Activated CD8-positive, alpha-beta memory T cell treated with anti-CD3 and anti-CD28 coated beads for 36 hours (primary cell): ENCODE results near the gene AMIGO1. TPM values are rescaled to one million over a fixed set of nuclear protein-coding genes. Genes with fewer than 3 reads are reported as not detected.

ENCODE experiments used
- CTCF ChIA-PET: fragments of 350-600 bp; sonication (Branson Sonifier 250); formaldehyde crosslinking; loops from one replicate; lab custom pipeline; 2021; ENCODE audit warnings: antibody characterized with exemption; lab: Charles Lee
- POLR2A ChIA-PET: fragments of 350-600 bp; sonication (Branson Sonifier 250); formaldehyde crosslinking; loops from one replicate; lab custom pipeline; 2021; ENCODE audit warnings: antibody characterized with exemption; lab: Charles Lee
- total RNA-seq, 2 experiments: library from RNA; stranded (reverse); gene quantifications; one replicate each; pipeline ENCODE4 v1.2.3, GENCODE V29; 2021

Gene AMIGO1
- total RNA-seq, 2 experiments from 2014 or later, result 2.6 to 3.2 TPM

DNA sequence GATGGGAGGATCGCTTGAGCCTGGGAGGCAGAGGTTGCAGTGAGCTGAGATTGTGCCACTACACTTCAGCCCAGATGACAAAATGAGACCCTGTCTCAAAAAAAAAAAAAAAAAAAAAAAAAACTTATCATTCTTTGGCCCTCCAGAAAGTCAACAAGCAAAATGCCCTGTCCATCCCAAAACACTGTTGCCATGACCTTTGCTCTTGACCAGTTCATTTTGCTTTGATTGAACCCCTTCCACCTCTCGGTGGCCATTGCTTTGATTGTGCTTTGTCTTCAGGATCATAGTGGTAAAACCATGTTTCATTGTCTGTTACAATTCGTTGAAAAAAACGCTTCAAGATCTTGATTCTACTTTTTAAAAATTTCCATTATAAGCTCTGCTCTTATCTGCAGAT lies 51.7 kb downstream of the AMIGO1 start:
- ChIA-PET CTCF (no interaction called here), POLR2A (no interaction called here)

DNA sequence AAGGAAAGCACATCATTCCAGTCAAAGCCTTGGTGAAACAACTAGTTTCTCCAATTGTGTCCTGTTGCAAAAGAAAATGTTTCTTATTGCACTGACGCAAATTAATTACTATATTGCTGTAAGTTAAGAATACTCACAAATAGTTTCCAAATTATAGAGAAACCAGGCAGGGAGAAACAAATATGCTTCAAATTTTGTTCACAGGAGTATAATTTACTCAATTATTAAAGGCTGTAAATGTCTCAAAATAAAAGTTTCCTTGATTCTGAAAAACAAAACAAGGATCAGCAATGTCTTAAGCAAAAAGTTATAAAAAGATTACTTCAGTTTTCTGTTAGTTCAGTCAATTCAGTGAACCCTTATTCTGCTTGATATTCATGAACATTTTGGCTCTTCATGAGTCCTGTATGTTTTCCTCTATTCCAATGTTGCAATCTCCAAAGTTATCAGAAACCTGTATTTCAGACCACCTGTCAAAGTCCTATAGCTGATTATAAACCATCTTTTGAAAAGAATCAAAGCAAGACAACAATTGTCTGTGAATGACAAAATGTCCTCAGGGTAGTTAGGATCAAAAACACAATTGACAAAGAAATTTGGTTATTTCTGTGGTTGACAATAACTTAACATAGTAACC lies 54.9 kb downstream of the AMIGO1 start:
- CTCF ChIA-PET, result no interaction called here
- POLR2A ChIA-PET, result no interaction called here

Other genes with a start within 250 kb of the AMIGO1 start
- 1 to 10 TPM; 7.3 to 7.5 TPM for gene PSRC1, start 226.6 kb downstream of the AMIGO1 start, total RNA-seq
- gene MYBPHL, start 202.7 kb downstream of the AMIGO1 start, total RNA-seq, result not detected
- 1 to 10 TPM; 2.7 to 3.1 TPM for gene SORT1, start 111.8 kb downstream of the AMIGO1 start, total RNA-seq
- 100 to 1,000 TPM; 223 to 233 TPM for gene PSMA5, start 83.3 kb downstream of the AMIGO1 start, total RNA-seq
- under 1 TPM; 0.06 to 0.13 TPM for gene SYPL2, start 43.2 kb downstream of the AMIGO1 start, total RNA-seq
- 10 to 100 TPM; 16.5 to 16.8 TPM for gene ATXN7L2, start 25.8 kb downstream of the AMIGO1 start, total RNA-seq
- 1 to 10 TPM; 7.1 to 8.2 TPM for gene CYB561D1, start 15.6 kb downstream of the AMIGO1 start, total RNA-seq
- gene GPR61, start 30.1 kb upstream of the AMIGO1 start, total RNA-seq, result not detected
- 1 to 10 TPM; 9.2 to 9.3 TPM for gene GNAI3, start 38.9 kb upstream of the AMIGO1 start, total RNA-seq
- 1 to 10 TPM; 1.3 to 1.4 TPM for gene GNAT2, start 109.9 kb upstream of the AMIGO1 start, total RNA-seq
- 100 to 1,000 TPM in 1 of 2 experiments, 10 to 100 TPM in 1; 82.3 to 101 TPM for gene AMPD2, start 110.1 kb upstream of the AMIGO1 start, total RNA-seq
- 1 to 10 TPM; 1.4 to 1.8 TPM for gene GSTM4, start 146.4 kb upstream of the AMIGO1 start, total RNA-seq
- 1 to 10 TPM; 3.1 to 4.1 TPM for gene GSTM2, start 158.3 kb upstream of the AMIGO1 start, total RNA-seq
- gene GSTM1, start 178.1 kb upstream of the AMIGO1 start, total RNA-seq, result not detected
- not detected for gene GSTM5, start 202.5 kb upstream of the AMIGO1 start, total RNA-seq
- gene GSTM3, start 231.3 kb upstream of the AMIGO1 start, total RNA-seq, result 10 to 100 TPM in 1 of 2 experiments, 1 to 10 TPM in 1; 8.6 to 11.8 TPM